OCI-LY7 (cell line): ENCODE data around the gene SLC2A6. TPM values are rescaled to one million over a fixed set of nuclear protein-coding genes. Genes with fewer than 3 reads are reported as not detected.

Source experiments
- BruUV-seq: library from RNA; stranded (reverse); fragments of 400-500 nt; replicated peaks from 2 replicates; lab custom pipeline; 2021; lab: Mats Ljungman, UMichigan
- CTCF ChIA-PET: fragments of 300-600 bp; sonication (Branson Sonifier 250); formaldehyde crosslinking; loops from one replicate; lab custom pipeline; 2022; ENCODE audit warnings: antibody characterized with exemption; ENCODE audit not compliant: unreplicated experiment; lab: Charles Lee
- POLR2A ChIA-PET: fragments of 300-600 bp; sonication (Branson Sonifier 250); formaldehyde crosslinking; loops from one replicate; lab custom pipeline; 2022; ENCODE audit warnings: antibody characterized with exemption; lab: Charles Lee
- DNase-seq: peaks from one replicate; pipeline ENCODE4 v3.0.0-alpha.2; 2015; ENCODE audit warnings: low spot score
- H2AFZ ChIP-seq: fragments of 200-600 bp; sonication (generic), shearing (Covaris generic); 2 replicates; pipeline ENCODE4 v1.6.1; 2014; ENCODE audit warnings: mild to moderate bottlenecking, antibody characterized with exemption, low read length, moderate library complexity
- H3K27ac ChIP-seq: fragments of 200-600 bp; sonication (generic); 2 replicates; pipeline ENCODE4 v1.5.1; 2014; ENCODE audit warnings: mixed run types, low read depth, mild to moderate bottlenecking, moderate library complexity, low read length, inconsistent platforms; ENCODE audit not compliant: poor library complexity, severe bottlenecking
- H3K36me3 ChIP-seq: fragments of 200-600 bp; sonication (generic); 2 replicates; pipeline ENCODE4 v1.6.1; 2014; ENCODE audit warnings: mild to moderate bottlenecking, antibody characterized with exemption, low read length, moderate library complexity, mixed read lengths; ENCODE audit not compliant: insufficient read depth
- H3K4me1 ChIP-seq: fragments of 200-600 bp; sonication (generic); 2 replicates; pipeline ENCODE4 v1.5.1; 2014; ENCODE audit warnings: mild to moderate bottlenecking, low read length; ENCODE audit not compliant: insufficient read depth, poor library complexity, severe bottlenecking
- H3K4me2 ChIP-seq: fragments of 200-600 bp; sonication (generic); 2 replicates; pipeline ENCODE4 v1.6.1; 2014; ENCODE audit warnings: mild to moderate bottlenecking, low read length
- H3K4me3 ChIP-seq: fragments of 200-600 bp; sonication (generic); 2 replicates; pipeline ENCODE4 v1.5.1; 2014; ENCODE audit warnings: mild to moderate bottlenecking, low read depth, low read length; ENCODE audit not compliant: poor library complexity, severe bottlenecking
- H3K79me2 ChIP-seq: fragments of 200-600 bp; sonication (generic); 2 replicates; pipeline ENCODE4 v1.6.1; 2016; ENCODE audit warnings: low read depth, mild to moderate bottlenecking, low read length, moderate library complexity, mixed read lengths; ENCODE audit not compliant: insufficient read depth
- H3K9me2 ChIP-seq: fragments of 200-600 bp; sonication (generic); 2 replicates; pipeline ENCODE4 v1.6.1; 2016; ENCODE audit warnings: mild to moderate bottlenecking, low read length, mixed read lengths; ENCODE audit not compliant: insufficient read depth
- H3K9me3 ChIP-seq: fragments of 200-600 bp; sonication (generic); 2 replicates; pipeline ENCODE4 v1.6.1; 2014; ENCODE audit warnings: mild to moderate bottlenecking, mixed run types, low read length, mixed read lengths
- H4K20me1 ChIP-seq: fragments of 200-600 bp; sonication (generic); 2 replicates; pipeline ENCODE4 v1.6.1; 2014; ENCODE audit warnings: mild to moderate bottlenecking, antibody characterized with exemption, low read length, moderate library complexity, mixed read lengths; ENCODE audit not compliant: insufficient read depth
- EZH2phosphoT487 ChIP-seq: fragments of 200-600 bp; sonication (generic); IDR thresholded peaks from 2 replicates; pipeline ENCODE4 v1.6.1; 2018; ENCODE audit warnings: low read depth, borderline replicate concordance, mild to moderate bottlenecking, mixed run types, antibody characterized with exemption, low read length, moderate library complexity, mixed read lengths
- intact Hi-C: fragments of 100-400 bp; cut with micrococcal nuclease; formaldehyde crosslinking; loops from one replicate; pipeline ENCODE4 v1.10.0; 2022; ENCODE audit not compliant: unreplicated experiment
- total RNA-seq, 2 experiments: library from RNA; depleted of rRNA in 1 of 2; stranded (reverse); fragments of >200 nt in 1 of 2; shearing (Covaris generic) in 1 of 2; gene quantifications; 2 replicates each; pipeline ENCODE4 v1.2.3, GENCODE V29; 2014 to 2022
- TF ChIP-seq, protein P1 (sequence below): fragments of 200-600 bp; sonication (generic); conservative IDR thresholded peaks from 2 replicates; pipeline ENCODE4 v1.5.1; 2014; ENCODE audit warnings: mild to moderate bottlenecking, antibody characterized with exemption, low read length, moderate library complexity, mixed read lengths

The SLC2A6 gene
- total RNA-seq, 2 experiments from 2014 or later = 51.0 to 52.9 TPM

DNA sequence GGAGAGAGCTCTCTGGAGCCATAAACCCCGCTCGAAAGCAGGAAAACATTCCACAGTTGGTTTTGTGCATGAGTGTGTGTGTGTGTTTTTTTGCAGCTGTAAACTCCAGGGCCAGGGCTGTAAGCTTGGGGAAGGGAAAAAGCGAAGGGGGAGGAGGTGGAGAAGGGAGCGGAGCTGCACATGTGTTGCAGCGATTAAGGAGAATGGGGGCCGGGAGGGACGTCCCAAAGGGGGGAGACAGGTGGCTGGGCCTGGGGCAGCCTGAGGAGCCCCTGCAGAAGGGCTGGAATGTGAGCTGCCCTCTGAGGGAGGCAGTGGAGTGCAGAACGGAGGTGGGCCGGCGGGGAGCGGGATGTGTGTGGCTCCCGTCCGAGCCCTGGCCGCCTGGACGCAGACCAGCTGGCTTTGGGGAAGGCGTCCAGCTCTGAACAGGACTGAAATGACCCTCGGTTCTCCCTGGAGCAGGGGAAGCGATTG, 48.6 kb upstream of the SLC2A6 start:
- intact Hi-C loops = no loop called here
- H3K4me1 ChIP-seq = peaks cover 2% of the 10 kb centered on the region
- H3K79me2 ChIP-seq = no peaks in the 10 kb centered on the region
- CTCF ChIA-PET = no interaction called here
- no peaks in the 10 kb centered on the region for H3K9me3 ChIP-seq
- no peak overlapping the region for H3K27ac ChIP-seq
- H3K4me2 ChIP-seq = no peak overlapping the region
- H4K20me1 ChIP-seq = no peaks in the 10 kb centered on the region
- no peak for DNase-seq
- H2AFZ ChIP-seq = no peak overlapping the region
- no peak for TF ChIP-seq EZH2phosphoT487
- TF ChIP-seq, protein P1, sequence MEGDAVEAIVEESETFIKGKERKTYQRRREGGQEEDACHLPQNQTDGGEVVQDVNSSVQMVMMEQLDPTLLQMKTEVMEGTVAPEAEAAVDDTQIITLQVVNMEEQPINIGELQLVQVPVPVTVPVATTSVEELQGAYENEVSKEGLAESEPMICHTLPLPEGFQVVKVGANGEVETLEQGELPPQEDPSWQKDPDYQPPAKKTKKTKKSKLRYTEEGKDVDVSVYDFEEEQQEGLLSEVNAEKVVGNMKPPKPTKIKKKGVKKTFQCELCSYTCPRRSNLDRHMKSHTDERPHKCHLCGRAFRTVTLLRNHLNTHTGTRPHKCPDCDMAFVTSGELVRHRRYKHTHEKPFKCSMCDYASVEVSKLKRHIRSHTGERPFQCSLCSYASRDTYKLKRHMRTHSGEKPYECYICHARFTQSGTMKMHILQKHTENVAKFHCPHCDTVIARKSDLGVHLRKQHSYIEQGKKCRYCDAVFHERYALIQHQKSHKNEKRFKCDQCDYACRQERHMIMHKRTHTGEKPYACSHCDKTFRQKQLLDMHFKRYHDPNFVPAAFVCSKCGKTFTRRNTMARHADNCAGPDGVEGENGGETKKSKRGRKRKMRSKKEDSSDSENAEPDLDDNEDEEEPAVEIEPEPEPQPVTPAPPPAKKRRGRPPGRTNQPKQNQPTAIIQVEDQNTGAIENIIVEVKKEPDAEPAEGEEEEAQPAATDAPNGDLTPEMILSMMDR = no peak
- no TSS peak for BruUV-seq
- H3K4me3 ChIP-seq = no peak overlapping the region
- POLR2A ChIA-PET = interaction anchor here (0.7 kb wide), 2 partner anchors 48 to 349 kb away, joined by 3 read pairs; no protein-coding TSS in a partner anchor
- H3K9me2 ChIP-seq = no peaks in the 10 kb centered on the region
- H3K36me3 ChIP-seq = no peaks in the 10 kb centered on the region

- no peaks in the 10 kb centered on the region for H3K4me1 ChIP-seq
- no peaks in the 10 kb centered on the region for H3K79me2 ChIP-seq
- H3K36me3 ChIP-seq = no peaks in the 10 kb centered on the region
- DNase-seq = no peak
- H4K20me1 ChIP-seq = no peaks in the 10 kb centered on the region
- no TSS peak for BruUV-seq
- intact Hi-C loops = no loop called here
- TF ChIP-seq, protein P1 = no peak
- TF ChIP-seq EZH2phosphoT487 = no peak
- ChIA-PET POLR2A (interaction anchor here (0.7 kb wide), 2 partner anchors 47 to 349 kb away, joined by 3 read pairs; no protein-coding TSS in a partner anchor), CTCF (no interaction called here)
- H3K9me2 ChIP-seq = no peaks in the 10 kb centered on the region
- no peak overlapping the region for H3K4me2 ChIP-seq
- no peak overlapping the region for H3K4me3 ChIP-seq
- no peak overlapping the region for H3K27ac ChIP-seq
- no peak overlapping the region for H2AFZ ChIP-seq
- no peaks in the 10 kb centered on the region for H3K9me3 ChIP-seq
Measured at GRCh38 chr9:133526721-133527321, 47.9 kb upstream of the SLC2A6 start.

GRCh38 chr9:133525677-133526076, 46.8 kb upstream of the SLC2A6 start:
- ChIA-PET POLR2A (no interaction called here), CTCF (no interaction called here)
- TF ChIP-seq, protein P1 = no peak
- TF ChIP-seq EZH2phosphoT487 = no peak

More at GRCh38 chr9:133525677-133526076, 46.8 kb upstream of the SLC2A6 start:
- Histone ChIP-seq H4K20me1 (no peaks in the 10 kb centered on the region), H3K79me2 (no peaks in the 10 kb centered on the region), H3K9me3 (no peaks in the 10 kb centered on the region), H3K27ac (no peak overlapping the region), H3K9me2 (no peaks in the 10 kb centered on the region), H3K4me3 (no peak overlapping the region), H3K36me3 (no peaks in the 10 kb centered on the region), H3K4me2 (no peak overlapping the region), H2AFZ (no peak overlapping the region), H3K4me1 (no peaks in the 10 kb centered on the region)
- intact Hi-C loops = no loop called here
- DNase-seq = no peak
- BruUV-seq = no TSS peak
